ENCODE measurements around the gene PRDM16.

PRDM16 gene

DNA sequence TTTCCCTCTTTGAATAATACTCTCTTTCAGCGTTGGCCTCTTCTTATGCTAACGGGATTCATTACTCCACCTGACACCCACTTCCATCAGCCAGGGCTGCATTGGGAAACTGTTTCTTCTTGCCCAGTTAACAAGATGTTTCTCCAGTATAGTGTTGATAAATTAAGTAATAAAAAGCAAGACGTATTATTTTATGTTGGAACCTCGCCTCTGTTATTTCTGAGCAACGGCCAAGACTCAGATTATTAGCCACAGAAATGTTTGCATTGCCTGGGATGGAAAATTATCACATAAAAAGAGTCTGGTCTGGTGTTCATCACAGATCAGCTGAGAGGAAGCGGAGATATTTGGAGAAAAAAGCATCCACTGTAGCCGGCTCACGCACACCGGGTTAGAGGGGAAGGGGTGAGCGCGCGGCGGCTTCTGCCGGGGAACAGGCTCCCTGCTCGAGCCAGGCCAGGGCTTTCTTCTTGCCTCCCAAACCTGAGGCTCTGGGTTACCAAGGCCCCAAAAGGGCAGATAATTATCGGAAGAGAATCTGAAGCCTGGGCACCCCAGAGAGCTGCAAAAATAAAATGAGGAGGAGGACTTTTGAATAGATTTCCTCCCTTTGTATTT lies 189.5 kb downstream of the PRDM16 start (continued):
- TF ChIP-seq, protein P1, sequence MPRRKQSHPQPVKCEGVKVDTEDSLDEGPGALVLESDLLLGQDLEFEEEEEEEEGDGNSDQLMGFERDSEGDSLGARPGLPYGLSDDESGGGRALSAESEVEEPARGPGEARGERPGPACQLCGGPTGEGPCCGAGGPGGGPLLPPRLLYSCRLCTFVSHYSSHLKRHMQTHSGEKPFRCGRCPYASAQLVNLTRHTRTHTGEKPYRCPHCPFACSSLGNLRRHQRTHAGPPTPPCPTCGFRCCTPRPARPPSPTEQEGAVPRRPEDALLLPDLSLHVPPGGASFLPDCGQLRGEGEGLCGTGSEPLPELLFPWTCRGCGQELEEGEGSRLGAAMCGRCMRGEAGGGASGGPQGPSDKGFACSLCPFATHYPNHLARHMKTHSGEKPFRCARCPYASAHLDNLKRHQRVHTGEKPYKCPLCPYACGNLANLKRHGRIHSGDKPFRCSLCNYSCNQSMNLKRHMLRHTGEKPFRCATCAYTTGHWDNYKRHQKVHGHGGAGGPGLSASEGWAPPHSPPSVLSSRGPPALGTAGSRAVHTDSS (tag by site-specific recombination; IDR thresholded peaks at IDR 0.05), result no peak

DNA sequence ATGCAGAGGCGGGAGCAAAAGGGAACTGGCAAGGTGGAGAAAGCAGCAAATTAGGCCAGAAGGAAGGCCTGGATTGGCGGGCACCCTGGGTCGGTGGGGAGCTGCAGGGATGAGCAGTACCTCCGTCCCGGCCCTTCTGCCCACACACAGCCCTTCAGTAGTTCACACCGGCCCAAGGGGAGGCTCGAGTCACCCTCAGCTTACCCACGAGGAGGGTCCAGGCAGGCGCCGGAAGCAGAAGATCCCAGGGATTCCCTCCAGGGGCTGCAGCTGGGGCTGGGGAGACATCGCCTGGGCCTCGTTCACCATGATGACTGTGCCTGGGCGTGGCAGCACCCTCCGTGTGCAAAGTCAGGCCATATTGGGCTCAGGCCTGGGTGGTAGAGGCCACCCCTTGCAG lies 190.0 kb downstream of the PRDM16 start:
- no peak overlapping the region for H3K27ac ChIP-seq (ENCODE audit: extremely low read depth, low read depth, low read length)
- H3K4me1 ChIP-seq (ENCODE audit: control insufficient read depth, insufficient read depth, low read length), result no peaks in the 10 kb centered on the region
- no peak overlapping the region for H3K4me3 ChIP-seq (ENCODE audit: low read depth, low read length)
- TF ChIP-seq WT1 (tag by site-specific recombination; IDR thresholded peaks at IDR 0.05), result no peak
- TF ChIP-seq KLF10 (tag by site-specific recombination; IDR thresholded peaks at IDR 0.05), result no peak
- TF ChIP-seq, protein P2, sequence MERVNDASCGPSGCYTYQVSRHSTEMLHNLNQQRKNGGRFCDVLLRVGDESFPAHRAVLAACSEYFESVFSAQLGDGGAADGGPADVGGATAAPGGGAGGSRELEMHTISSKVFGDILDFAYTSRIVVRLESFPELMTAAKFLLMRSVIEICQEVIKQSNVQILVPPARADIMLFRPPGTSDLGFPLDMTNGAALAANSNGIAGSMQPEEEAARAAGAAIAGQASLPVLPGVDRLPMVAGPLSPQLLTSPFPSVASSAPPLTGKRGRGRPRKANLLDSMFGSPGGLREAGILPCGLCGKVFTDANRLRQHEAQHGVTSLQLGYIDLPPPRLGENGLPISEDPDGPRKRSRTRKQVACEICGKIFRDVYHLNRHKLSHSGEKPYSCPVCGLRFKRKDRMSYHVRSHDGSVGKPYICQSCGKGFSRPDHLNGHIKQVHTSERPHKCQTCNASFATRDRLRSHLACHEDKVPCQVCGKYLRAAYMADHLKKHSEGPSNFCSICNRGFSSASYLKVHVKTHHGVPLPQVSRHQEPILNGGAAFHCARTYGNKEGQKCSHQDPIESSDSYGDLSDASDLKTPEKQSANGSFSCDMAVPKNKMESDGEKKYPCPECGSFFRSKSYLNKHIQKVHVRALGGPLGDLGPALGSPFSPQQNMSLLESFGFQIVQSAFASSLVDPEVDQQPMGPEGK (tag by site-specific recombination; IDR thresholded peaks at IDR 0.05), result no peak
- no peak for TF ChIP-seq ZNF394 (tag by site-specific recombination; IDR thresholded peaks at IDR 0.05; ENCODE audit: borderline replicate concordance)
- TF ChIP-seq ZNF670 (tag by site-specific recombination; IDR thresholded peaks at IDR 0.05; ENCODE audit: low read depth), result no peak
- TF ChIP-seq, protein P3, sequence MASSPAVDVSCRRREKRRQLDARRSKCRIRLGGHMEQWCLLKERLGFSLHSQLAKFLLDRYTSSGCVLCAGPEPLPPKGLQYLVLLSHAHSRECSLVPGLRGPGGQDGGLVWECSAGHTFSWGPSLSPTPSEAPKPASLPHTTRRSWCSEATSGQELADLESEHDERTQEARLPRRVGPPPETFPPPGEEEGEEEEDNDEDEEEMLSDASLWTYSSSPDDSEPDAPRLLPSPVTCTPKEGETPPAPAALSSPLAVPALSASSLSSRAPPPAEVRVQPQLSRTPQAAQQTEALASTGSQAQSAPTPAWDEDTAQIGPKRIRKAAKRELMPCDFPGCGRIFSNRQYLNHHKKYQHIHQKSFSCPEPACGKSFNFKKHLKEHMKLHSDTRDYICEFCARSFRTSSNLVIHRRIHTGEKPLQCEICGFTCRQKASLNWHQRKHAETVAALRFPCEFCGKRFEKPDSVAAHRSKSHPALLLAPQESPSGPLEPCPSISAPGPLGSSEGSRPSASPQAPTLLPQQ (tag by site-specific recombination; IDR thresholded peaks at IDR 0.05), result no peak
- TF ChIP-seq ZNF146 (tag by site-specific recombination; IDR thresholded peaks at IDR 0.05), result no peak
- TF ChIP-seq, protein P4, sequence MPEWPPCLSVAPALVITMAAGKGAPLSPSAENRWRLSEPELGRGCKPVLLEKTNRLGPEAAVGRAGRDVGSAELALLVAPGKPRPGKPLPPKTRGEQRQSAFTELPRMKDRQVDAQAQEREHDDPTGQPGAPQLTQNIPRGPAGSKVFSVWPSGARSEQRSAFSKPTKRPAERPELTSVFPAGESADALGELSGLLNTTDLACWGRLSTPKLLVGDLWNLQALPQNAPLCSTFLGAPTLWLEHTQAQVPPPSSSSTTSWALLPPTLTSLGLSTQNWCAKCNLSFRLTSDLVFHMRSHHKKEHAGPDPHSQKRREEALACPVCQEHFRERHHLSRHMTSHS (tag by site-specific recombination; IDR thresholded peaks at IDR 0.05), result no peak
- TF ChIP-seq, protein P5, sequence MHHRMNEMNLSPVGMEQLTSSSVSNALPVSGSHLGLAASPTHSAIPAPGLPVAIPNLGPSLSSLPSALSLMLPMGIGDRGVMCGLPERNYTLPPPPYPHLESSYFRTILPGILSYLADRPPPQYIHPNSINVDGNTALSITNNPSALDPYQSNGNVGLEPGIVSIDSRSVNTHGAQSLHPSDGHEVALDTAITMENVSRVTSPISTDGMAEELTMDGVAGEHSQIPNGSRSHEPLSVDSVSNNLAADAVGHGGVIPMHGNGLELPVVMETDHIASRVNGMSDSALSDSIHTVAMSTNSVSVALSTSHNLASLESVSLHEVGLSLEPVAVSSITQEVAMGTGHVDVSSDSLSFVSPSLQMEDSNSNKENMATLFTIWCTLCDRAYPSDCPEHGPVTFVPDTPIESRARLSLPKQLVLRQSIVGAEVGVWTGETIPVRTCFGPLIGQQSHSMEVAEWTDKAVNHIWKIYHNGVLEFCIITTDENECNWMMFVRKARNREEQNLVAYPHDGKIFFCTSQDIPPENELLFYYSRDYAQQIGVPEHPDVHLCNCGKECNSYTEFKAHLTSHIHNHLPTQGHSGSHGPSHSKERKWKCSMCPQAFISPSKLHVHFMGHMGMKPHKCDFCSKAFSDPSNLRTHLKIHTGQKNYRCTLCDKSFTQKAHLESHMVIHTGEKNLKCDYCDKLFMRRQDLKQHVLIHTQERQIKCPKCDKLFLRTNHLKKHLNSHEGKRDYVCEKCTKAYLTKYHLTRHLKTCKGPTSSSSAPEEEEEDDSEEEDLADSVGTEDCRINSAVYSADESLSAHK (tag by site-specific recombination; IDR thresholded peaks at IDR 0.05), result no peak
- TF ChIP-seq, protein P6, sequence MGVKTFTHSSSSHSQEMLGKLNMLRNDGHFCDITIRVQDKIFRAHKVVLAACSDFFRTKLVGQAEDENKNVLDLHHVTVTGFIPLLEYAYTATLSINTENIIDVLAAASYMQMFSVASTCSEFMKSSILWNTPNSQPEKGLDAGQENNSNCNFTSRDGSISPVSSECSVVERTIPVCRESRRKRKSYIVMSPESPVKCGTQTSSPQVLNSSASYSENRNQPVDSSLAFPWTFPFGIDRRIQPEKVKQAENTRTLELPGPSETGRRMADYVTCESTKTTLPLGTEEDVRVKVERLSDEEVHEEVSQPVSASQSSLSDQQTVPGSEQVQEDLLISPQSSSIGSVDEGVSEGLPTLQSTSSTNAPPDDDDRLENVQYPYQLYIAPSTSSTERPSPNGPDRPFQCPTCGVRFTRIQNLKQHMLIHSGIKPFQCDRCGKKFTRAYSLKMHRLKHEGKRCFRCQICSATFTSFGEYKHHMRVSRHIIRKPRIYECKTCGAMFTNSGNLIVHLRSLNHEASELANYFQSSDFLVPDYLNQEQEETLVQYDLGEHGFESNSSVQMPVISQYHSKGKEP (tag by site-specific recombination; IDR thresholded peaks at IDR 0.05), result no peak
- TF ChIP-seq, protein P7, sequence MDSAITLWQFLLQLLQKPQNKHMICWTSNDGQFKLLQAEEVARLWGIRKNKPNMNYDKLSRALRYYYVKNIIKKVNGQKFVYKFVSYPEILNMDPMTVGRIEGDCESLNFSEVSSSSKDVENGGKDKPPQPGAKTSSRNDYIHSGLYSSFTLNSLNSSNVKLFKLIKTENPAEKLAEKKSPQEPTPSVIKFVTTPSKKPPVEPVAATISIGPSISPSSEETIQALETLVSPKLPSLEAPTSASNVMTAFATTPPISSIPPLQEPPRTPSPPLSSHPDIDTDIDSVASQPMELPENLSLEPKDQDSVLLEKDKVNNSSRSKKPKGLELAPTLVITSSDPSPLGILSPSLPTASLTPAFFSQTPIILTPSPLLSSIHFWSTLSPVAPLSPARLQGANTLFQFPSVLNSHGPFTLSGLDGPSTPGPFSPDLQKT (IDR thresholded peaks at IDR 0.05; ENCODE audit: borderline replicate concordance, low read depth, low read length), result no peak
- TF ChIP-seq ZNF138 (tag by site-specific recombination; IDR thresholded peaks at IDR 0.05; ENCODE audit: borderline replicate concordance), result no peak
- TF ChIP-seq, protein P8, sequence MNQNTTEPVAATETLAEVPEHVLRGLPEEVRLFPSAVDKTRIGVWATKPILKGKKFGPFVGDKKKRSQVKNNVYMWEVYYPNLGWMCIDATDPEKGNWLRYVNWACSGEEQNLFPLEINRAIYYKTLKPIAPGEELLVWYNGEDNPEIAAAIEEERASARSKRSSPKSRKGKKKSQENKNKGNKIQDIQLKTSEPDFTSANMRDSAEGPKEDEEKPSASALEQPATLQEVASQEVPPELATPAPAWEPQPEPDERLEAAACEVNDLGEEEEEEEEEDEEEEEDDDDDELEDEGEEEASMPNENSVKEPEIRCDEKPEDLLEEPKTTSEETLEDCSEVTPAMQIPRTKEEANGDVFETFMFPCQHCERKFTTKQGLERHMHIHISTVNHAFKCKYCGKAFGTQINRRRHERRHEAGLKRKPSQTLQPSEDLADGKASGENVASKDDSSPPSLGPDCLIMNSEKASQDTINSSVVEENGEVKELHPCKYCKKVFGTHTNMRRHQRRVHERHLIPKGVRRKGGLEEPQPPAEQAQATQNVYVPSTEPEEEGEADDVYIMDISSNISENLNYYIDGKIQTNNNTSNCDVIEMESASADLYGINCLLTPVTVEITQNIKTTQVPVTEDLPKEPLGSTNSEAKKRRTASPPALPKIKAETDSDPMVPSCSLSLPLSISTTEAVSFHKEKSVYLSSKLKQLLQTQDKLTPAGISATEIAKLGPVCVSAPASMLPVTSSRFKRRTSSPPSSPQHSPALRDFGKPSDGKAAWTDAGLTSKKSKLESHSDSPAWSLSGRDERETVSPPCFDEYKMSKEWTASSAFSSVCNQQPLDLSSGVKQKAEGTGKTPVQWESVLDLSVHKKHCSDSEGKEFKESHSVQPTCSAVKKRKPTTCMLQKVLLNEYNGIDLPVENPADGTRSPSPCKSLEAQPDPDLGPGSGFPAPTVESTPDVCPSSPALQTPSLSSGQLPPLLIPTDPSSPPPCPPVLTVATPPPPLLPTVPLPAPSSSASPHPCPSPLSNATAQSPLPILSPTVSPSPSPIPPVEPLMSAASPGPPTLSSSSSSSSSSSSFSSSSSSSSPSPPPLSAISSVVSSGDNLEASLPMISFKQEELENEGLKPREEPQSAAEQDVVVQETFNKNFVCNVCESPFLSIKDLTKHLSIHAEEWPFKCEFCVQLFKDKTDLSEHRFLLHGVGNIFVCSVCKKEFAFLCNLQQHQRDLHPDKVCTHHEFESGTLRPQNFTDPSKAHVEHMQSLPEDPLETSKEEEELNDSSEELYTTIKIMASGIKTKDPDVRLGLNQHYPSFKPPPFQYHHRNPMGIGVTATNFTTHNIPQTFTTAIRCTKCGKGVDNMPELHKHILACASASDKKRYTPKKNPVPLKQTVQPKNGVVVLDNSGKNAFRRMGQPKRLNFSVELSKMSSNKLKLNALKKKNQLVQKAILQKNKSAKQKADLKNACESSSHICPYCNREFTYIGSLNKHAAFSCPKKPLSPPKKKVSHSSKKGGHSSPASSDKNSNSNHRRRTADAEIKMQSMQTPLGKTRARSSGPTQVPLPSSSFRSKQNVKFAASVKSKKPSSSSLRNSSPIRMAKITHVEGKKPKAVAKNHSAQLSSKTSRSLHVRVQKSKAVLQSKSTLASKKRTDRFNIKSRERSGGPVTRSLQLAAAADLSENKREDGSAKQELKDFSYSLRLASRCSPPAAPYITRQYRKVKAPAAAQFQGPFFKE (tag by site-specific recombination; IDR thresholded peaks at IDR 0.05; ENCODE audit: borderline replicate concordance), result no peak
- TF ChIP-seq ZNF169 (tag by site-specific recombination; IDR thresholded peaks at IDR 0.05), result no peak
- ChIA-PET POLR2A (no interaction called here), CTCF (interaction anchor here (1.1 kb wide), 1 partner anchor 21 kb away, joined by 3 read pairs; no protein-coding TSS in a partner anchor)
- no peaks in the 10 kb centered on the region for H3K36me3 ChIP-seq (ENCODE audit: control insufficient read depth in 2 of 2, insufficient read depth in 1 of 2, low read length in 2 of 2)
- H3K9me3 ChIP-seq (ENCODE audit: control insufficient read depth, insufficient read depth, low read depth, low read length), result no peaks in the 10 kb centered on the region
